GM19467 (cell line): ENCODE results near the gene POC1A.

Source experiments
- ATAC-seq: cut with Tn5 transposase; IDR thresholded peaks from one replicate; pipeline ENCODE4 v1.9.1; 2021; ENCODE audit warnings: mild to moderate bottlenecking, moderate library complexity; ENCODE audit not compliant: unreplicated experiment

Gene POC1A

GRCh38 chr3:52088445-52089367 is 65.5 kb downstream of the POC1A start:
- ATAC-seq, result no peak

GRCh38 chr3:52087731-52088130 is 66.5 kb downstream of the POC1A start:
- ATAC-seq, result no peak

GRCh38 chr3:52086976-52087663 is 67.1 kb downstream of the POC1A start:
- ATAC-seq, result no peak

DNA sequence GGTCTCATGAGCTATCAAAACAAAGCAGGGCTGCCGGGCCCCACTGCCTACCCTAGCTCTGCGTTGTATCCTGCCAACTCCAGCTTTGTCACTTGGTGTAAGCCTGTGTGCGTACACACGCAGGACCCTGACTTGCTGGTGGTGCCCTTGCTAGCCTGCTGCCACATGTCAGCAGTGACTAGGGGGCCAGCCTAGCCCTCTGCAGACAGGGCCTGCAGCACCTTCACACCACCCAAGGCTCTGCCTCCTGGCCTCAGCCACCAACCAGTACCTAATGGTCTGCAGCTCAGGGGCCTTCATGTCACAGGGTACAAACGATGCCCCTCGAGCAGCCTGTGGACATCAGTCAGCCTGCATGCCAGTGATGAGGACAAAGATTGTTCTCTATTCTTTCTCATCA is 67.8 kb downstream of the POC1A start:
- no peak for ATAC-seq

DNA sequence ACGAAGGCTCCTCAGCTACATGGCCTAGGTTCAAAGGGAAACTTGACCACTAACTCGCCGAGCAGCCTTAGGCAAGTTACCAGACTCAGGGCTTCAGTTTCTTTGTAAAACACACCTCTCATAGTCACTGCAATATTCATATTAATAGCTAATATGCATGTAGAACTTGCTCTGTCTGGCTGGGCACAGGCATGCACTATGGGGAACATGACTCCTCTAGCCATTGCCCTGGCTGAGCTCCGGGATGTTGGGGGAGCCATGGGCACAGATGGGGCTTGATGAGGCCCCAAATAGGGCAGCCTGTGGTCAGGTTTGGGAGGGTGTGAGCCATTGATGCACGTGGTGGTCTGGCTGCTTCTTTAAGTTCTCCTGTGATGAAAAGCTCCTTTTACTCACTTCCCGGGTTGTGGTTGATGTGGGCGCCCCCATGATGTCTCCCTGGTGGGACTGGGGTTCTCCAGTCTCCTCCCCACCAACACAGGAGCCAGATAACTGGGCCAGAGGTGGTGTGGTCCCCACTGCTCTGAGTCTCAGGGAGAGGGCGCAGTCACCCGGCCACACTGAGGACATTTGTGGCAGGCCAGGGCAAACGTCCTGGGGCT is 68.4 kb downstream of the POC1A start:
- ATAC-seq, result no peak

DNA sequence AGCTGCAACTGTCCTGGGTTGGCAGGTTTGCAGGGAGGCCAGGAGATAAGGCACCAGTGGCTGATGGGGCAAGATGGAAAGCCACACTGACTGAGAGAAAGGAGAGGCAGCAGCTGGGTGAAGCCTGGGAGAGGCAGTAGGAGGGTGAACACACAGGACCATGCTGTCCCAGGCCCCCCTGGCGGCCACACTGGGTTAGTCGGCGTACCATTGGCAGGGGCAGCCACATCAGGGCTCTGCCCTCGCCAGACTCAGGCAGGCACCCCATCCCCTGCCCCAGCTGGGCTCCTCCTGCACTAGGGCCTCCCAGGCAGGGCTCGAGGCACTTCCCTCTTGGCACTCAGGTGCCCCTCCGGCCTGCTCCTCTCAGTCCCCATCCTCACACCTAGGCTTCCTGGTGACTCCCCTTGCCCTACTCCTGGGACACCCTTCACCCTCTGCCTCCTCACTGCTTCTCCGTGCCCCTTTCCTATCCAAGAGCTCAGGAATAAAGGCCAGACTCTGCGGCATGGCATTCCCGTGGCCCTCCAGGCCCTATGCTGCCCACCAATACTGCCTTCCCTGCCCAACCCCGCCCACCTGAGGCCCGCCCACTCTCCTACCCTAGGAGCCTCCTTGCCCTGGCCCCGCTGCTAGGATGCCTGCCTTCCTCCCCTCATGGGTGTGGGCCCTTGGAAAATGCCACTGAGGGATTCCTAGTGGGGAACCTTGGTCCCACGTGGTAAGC is 69.1 kb downstream of the POC1A start:
- ATAC-seq, result no peak

- no peak for ATAC-seq
These were observed 69.8 kb downstream of the POC1A start for GRCh38 chr3:52084216-52084945.

DNA sequence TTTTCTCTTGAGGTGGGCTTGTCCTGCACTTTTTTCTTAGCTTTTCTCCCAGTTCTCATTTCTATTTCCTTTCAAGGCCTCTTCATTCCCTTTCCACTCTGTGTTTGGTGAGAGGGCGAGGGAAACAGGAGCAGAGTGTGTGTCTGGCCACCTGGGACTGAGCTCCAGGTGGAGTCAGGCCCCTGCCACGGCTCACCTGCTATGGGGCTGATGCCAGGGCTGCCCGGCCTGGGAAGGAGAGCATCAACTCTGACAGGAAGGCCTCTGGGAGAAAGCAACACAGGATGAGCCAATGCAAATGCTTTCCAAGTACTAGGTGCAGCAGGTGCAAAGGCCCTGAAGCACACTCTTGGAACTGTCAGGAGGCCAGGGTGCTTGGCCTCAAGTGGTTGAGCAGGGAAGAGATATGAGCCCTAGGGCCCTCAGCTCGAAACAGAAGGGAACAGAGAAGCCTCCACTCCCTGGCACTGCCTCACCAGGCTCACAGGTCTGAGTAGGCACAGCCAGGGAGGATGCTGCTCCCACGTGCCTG is 70.6 kb downstream of the POC1A start:
- ATAC-seq, result no peak

DNA sequence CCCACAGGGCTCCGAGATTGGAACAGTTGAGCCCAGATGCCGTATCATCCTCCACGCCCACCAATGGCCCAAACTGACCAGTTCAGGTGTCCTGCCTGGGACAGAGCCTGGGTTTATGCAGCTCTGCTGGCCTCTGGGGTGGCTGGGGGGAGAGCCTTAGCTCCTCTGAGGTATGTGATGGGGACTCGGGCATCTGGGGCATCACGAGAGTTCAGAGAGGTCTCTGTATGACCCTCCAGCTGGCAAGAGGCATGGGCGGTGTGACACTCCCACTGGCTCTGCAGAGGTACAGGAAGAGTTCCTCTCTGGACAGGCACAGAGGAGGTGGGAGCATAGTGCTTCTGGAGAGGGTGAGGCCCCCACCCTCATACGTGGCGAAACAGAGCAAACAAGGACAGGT is 71.3 kb downstream of the POC1A start:
- ATAC-seq, result no peak

DNA sequence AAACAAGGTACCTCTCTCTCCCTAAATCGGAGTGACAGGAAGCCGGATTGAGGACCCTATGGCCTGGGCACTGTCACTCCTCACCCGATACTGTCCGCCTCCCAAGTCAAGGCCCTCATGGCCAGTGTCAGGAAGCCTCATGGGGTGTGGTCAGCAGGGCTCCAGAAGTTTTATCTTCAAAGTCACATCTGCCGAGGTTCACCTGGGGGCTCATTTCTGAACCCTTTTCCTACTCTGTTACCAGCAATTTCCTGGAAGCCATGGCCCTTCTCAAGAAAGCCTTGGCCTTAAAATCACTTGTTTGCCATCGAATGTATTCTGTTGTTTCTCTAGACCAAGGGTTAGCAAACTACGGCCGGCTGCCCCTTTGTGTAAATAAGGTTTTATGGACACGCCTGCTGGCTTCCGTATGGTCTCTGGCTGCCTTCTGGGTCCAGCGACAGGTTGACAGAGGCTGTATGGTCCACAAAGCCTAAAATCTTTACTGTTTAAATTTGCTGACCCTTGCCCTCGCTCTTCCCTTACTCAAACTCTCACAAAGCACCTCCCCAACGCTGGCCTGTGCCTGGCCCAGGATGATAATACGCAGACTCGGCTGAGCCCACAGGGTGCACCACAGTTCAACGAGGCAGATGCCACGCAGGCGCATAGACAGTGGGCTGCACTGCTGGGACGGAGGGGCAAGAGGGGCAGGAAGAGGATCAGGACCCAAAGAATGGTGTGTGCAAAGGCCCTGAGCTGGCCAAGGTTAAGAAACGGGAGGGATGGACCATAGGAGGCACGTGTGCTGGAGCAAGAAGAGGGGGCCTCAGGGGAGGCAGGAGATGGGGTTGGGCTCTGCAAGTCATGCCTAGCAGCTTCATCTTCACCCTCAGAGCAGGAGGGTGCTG is 73.1 kb downstream of the POC1A start:
- ATAC-seq, result no peak

DNA sequence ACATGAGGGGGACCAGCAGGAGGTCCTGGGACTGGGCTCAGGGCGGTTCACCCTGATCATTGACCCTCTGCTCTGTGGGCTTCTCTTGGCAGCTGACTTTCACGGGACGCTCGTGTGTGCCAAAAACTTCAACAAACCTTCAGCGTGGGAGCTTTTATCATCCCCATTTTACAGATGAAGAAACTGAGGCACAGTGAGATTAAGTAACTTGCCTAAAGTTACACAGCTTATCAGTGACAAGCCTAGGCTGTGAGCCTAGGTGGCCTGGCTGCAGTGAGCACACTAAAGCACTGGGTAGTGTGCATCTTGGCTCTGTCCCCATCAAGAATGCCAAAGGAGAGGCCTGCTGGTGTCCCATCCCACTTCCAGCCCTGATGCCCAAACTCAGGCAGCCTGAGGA is 74.3 kb downstream of the POC1A start:
- ATAC-seq, result no peak

- ATAC-seq, result no peak
These were observed 75.3 kb downstream of the POC1A start for GRCh38 chr3:52078781-52079560.

DNA sequence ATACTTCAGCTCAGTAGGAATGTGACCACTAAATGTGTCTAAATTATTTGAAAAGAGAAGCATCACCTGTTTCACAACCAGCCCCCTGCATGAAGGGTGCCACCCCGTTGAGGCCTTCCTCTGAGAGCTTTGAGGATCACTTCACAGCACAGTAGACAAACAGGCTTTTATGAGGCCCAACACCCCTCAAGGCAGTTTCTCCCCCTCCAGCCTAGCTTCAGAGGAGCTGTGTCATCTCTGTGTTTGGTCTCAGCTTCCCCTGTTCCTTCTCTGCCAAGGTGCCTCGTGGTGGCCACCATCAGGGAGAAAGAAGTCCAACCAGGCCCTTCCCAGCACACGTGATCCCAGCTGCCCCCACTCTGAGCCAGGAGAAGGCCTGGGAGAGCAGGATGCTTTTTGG is 76.3 kb downstream of the POC1A start:
- ATAC-seq, result no peak

GRCh38 chr3:52076896-52077780 is 77.1 kb downstream of the POC1A start:
- ATAC-seq, result no peak

DNA sequence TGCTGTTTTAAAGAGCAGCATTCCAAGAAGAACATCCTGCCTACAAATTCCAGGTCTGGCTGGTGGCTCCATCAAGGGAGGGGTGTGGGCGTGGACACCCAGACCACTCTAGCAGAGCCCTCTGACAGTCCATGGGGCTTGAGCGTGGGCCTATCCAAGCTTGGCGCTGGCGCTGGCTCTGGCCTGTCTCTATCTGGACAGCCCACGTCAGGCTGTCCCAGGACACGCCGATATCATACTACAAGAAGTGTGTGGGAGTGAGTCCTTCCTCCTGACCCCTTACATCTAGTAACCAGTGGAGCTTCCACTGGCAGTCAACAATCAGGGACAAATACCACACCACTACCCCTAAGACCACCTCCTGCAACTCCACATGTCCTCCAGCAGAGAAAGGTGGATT is 80.7 kb downstream of the POC1A start:
- no peak for ATAC-seq

- no peak for ATAC-seq
These were observed 81.8 kb downstream of the POC1A start for GRCh38 chr3:52072471-52072870.

DNA sequence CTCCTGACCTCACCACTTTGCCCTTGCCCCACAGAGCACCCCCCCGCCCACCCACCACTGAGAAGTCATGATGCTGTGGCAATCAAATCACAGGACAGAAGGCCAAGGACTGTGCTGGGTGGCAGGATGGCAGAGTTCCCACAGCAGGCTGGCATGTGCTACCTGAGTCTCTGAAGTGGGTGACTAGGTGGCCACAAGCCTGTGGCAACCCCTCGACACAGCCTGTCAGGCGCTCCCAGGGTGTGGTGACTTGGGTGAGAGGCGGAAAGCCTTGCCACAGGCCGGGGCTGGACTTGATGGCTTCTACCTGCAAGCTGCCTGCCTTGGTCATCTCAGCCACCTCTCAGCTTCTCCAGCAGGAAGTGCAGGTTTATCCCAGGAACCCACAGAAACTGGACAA is 82.2 kb downstream of the POC1A start:
- no peak for ATAC-seq
